ENCODE results near the gene MRPL57.
"Not testable (repeated sequence)": the region's sequence is repeated elsewhere in the genome, so short reads cannot be mapped to it uniquely, and the experiment has no call there.

Gene MRPL57

GRCh38 chr13:21197606-21198225 is 21.3 kb downstream of the MRPL57 start:
- not testable (repeated sequence) for H3K36me3 ChIP-seq (ENCODE audit: control insufficient read depth, insufficient read depth, low read length, severe bottlenecking); H3K4me1 ChIP-seq (ENCODE audit: control insufficient read depth, insufficient read depth, low read length); H3K9me3 ChIP-seq (ENCODE audit: control insufficient read depth, low read length); H3K4me3 ChIP-seq (ENCODE audit: low read length); DNase-seq (ENCODE audit: low read depth); H3K27me3 ChIP-seq (replicated peaks; ENCODE audit: control insufficient read depth, insufficient read depth, low read length); H3K9ac ChIP-seq (ENCODE audit: low read length)

GRCh38 chr13:21198391-21198790 is 21.9 kb downstream of the MRPL57 start:
- H3K9me3 ChIP-seq (ENCODE audit: control insufficient read depth, low read length); H3K27me3 ChIP-seq (replicated peaks; ENCODE audit: control insufficient read depth, insufficient read depth, low read length); DNase-seq (ENCODE audit: low read depth); H3K4me3 ChIP-seq (ENCODE audit: low read length); H3K4me1 ChIP-seq (ENCODE audit: control insufficient read depth, insufficient read depth, low read length); H3K36me3 ChIP-seq (ENCODE audit: control insufficient read depth, insufficient read depth, low read length, severe bottlenecking); H3K9ac ChIP-seq (ENCODE audit: low read length): not testable (repeated sequence)

- H3K9me3 ChIP-seq (ENCODE audit: control insufficient read depth, low read length); H3K9ac ChIP-seq (ENCODE audit: low read length); H3K36me3 ChIP-seq (ENCODE audit: control insufficient read depth, insufficient read depth, low read length, severe bottlenecking); DNase-seq (ENCODE audit: low read depth); H3K4me3 ChIP-seq (ENCODE audit: low read length); H3K4me1 ChIP-seq (ENCODE audit: control insufficient read depth, insufficient read depth, low read length); H3K27me3 ChIP-seq (replicated peaks; ENCODE audit: control insufficient read depth, insufficient read depth, low read length): not testable (repeated sequence)
Measured at GRCh38 chr13:21201456-21202190, 25.2 kb downstream of the MRPL57 start.

GRCh38 chr13:21202767-21203531 is 26.5 kb downstream of the MRPL57 start:
- DNase-seq (ENCODE audit: low read depth), result no peak
- Histone ChIP-seq H3K4me1 (ENCODE audit: control insufficient read depth, insufficient read depth, low read length) (no peaks in the 10 kb centered on the region), H3K9me3 (ENCODE audit: control insufficient read depth, low read length) (peaks cover 3% of the 10 kb centered on the region), H3K36me3 (ENCODE audit: control insufficient read depth, insufficient read depth, low read length, severe bottlenecking) (no peaks in the 10 kb centered on the region), H3K9ac (ENCODE audit: low read length) (no peak overlapping the region), H3K27me3 (replicated peaks; ENCODE audit: control insufficient read depth, insufficient read depth, low read length) (peaks cover 4% of the 10 kb centered on the region), H3K4me3 (ENCODE audit: low read length) (no peak overlapping the region)

- Histone ChIP-seq H3K9ac (ENCODE audit: low read length) (no peak overlapping the region), H3K4me3 (ENCODE audit: low read length) (no peak overlapping the region), H3K4me1 (ENCODE audit: control insufficient read depth, insufficient read depth, low read length) (no peaks in the 10 kb centered on the region), H3K36me3 (ENCODE audit: control insufficient read depth, insufficient read depth, low read length, severe bottlenecking) (no peaks in the 10 kb centered on the region), H3K9me3 (ENCODE audit: control insufficient read depth, low read length) (peaks cover 11% of the 10 kb centered on the region), H3K27me3 (replicated peaks; ENCODE audit: control insufficient read depth, insufficient read depth, low read length) (peaks cover 24% of the 10 kb centered on the region)
- DNase-seq (ENCODE audit: low read depth), result no peak
Measured at GRCh38 chr13:21208652-21209154, 32.2 kb downstream of the MRPL57 start.

- no peak overlapping the region for H3K4me3 ChIP-seq (ENCODE audit: low read length)
- peaks cover 22% of the 10 kb centered on the region for H3K27me3 ChIP-seq (replicated peaks; ENCODE audit: control insufficient read depth, insufficient read depth, low read length)
- DNase-seq (ENCODE audit: low read depth), result no peak
- H3K9me3 ChIP-seq (ENCODE audit: control insufficient read depth, low read length), result peaks cover 11% of the 10 kb centered on the region
- H3K36me3 ChIP-seq (ENCODE audit: control insufficient read depth, insufficient read depth, low read length, severe bottlenecking), result no peaks in the 10 kb centered on the region
- H3K4me1 ChIP-seq (ENCODE audit: control insufficient read depth, insufficient read depth, low read length), result peaks cover 5% of the 10 kb centered on the region
- no peak overlapping the region for H3K9ac ChIP-seq (ENCODE audit: low read length)
Measured at GRCh38 chr13:21212138-21212775, 35.8 kb downstream of the MRPL57 start.

GRCh38 chr13:21215419-21215818 is 39.0 kb downstream of the MRPL57 start:
- H3K4me1 ChIP-seq (ENCODE audit: control insufficient read depth, insufficient read depth, low read length); H3K36me3 ChIP-seq (ENCODE audit: control insufficient read depth, insufficient read depth, low read length, severe bottlenecking); DNase-seq (ENCODE audit: low read depth); H3K4me3 ChIP-seq (ENCODE audit: low read length); H3K9ac ChIP-seq (ENCODE audit: low read length): not testable (repeated sequence)
- H3K27me3 ChIP-seq (replicated peaks; ENCODE audit: control insufficient read depth, insufficient read depth, low read length), result peaks cover 22% of the 10 kb centered on the region
- H3K9me3 ChIP-seq (ENCODE audit: control insufficient read depth, low read length), result peaks cover 11% of the 10 kb centered on the region

GRCh38 chr13:21216332-21216731 is 39.9 kb downstream of the MRPL57 start:
- peak overlapping the region; percentile 55 for H3K4me3 ChIP-seq (ENCODE audit: low read length)
- H3K9ac ChIP-seq (ENCODE audit: low read length), result no peak overlapping the region
- peaks cover 5% of the 10 kb centered on the region for H3K4me1 ChIP-seq (ENCODE audit: control insufficient read depth, insufficient read depth, low read length)
- DNase-seq (ENCODE audit: low read depth), result peak; percentile 19
- peaks cover 19% of the 10 kb centered on the region for H3K27me3 ChIP-seq (replicated peaks; ENCODE audit: control insufficient read depth, insufficient read depth, low read length)
- no peaks in the 10 kb centered on the region for H3K36me3 ChIP-seq (ENCODE audit: control insufficient read depth, insufficient read depth, low read length, severe bottlenecking)
- peaks cover 15% of the 10 kb centered on the region for H3K9me3 ChIP-seq (ENCODE audit: control insufficient read depth, low read length)

- peaks cover 5% of the 10 kb centered on the region for H3K4me1 ChIP-seq (ENCODE audit: control insufficient read depth, insufficient read depth, low read length)
- DNase-seq (ENCODE audit: low read depth), result no peak
- no peak overlapping the region for H3K4me3 ChIP-seq (ENCODE audit: low read length)
- peaks cover 15% of the 10 kb centered on the region for H3K9me3 ChIP-seq (ENCODE audit: control insufficient read depth, low read length)
- no peaks in the 10 kb centered on the region for H3K36me3 ChIP-seq (ENCODE audit: control insufficient read depth, insufficient read depth, low read length, severe bottlenecking)
- H3K9ac ChIP-seq (ENCODE audit: low read length), result no peak overlapping the region
- H3K27me3 ChIP-seq (replicated peaks; ENCODE audit: control insufficient read depth, insufficient read depth, low read length), result peaks cover 4% of the 10 kb centered on the region
Measured at GRCh38 chr13:21218351-21219035, 42.0 kb downstream of the MRPL57 start.

- Histone ChIP-seq H3K9me3 (ENCODE audit: control insufficient read depth, low read length) (peaks cover 15% of the 10 kb centered on the region), H3K27me3 (replicated peaks; ENCODE audit: control insufficient read depth, insufficient read depth, low read length) (no peaks in the 10 kb centered on the region), H3K36me3 (ENCODE audit: control insufficient read depth, insufficient read depth, low read length, severe bottlenecking) (no peaks in the 10 kb centered on the region), H3K4me1 (ENCODE audit: control insufficient read depth, insufficient read depth, low read length) (peaks cover 5% of the 10 kb centered on the region), H3K4me3 (ENCODE audit: low read length) (no peak overlapping the region), H3K9ac (ENCODE audit: low read length) (no peak overlapping the region)
- no peak for DNase-seq (ENCODE audit: low read depth)
Measured at GRCh38 chr13:21219036-21219381, 42.6 kb downstream of the MRPL57 start.

Measured in adipocyte (in vitro differentiated cells).